ENCODE results near the gene SPSB1. TPM values are rescaled to one million over a fixed set of nuclear protein-coding genes. Genes with fewer than 3 reads are reported as not detected.

The SPSB1 gene
- total and polyA plus RNA-seq, 2 of the 4 experiments (the other 2 are of a cell fraction) = 16.7 to 19.8 TPM

DNA sequence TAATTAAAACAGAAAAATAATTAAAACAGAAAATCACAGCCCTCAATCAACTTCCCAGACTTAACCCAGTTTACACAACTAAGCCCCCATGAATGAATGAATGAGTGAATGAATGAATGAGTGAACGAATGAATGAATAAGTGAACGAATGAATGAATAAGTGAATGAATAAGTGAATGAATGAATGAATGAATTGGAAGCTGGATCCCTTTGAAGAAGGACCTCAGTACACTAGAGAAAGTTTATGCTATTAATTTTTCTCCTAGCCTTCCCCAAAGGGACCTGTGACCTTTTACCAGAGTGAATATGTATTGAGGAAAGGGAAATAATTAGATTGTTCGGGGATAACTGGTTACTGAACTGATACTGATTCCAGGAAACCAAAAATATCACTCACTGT lies 5.6 kb downstream of the SPSB1 start:
- H3K9me1 ChIP-seq (ENCODE audit: insufficient read depth, low read length) = peaks cover 49% of the 10 kb centered on the region
- H2AK9ac ChIP-seq (replicated peaks; ENCODE audit: low read depth, low read length, poor library complexity) = no peak overlapping the region
- H4K5ac ChIP-seq (ENCODE audit: low read depth, low read length) = no peak overlapping the region
- H3K9me3 ChIP-seq (ENCODE audit: control insufficient read depth, insufficient read depth, low read length) = no peaks in the 10 kb centered on the region
- H3K36me3 ChIP-seq (ENCODE audit: control insufficient read depth, insufficient read depth, low read length) = peaks cover 4% of the 10 kb centered on the region; the same call in 1 of the 2 replicates
- peaks cover 34% of the 10 kb centered on the region for H3K4me1 ChIP-seq (ENCODE audit: control insufficient read depth, insufficient read depth, low read length)
- no peak overlapping the region for H3K4me3 ChIP-seq (ENCODE audit: insufficient read depth, low read depth, low read length)
- CTCF ChIA-PET = no interaction called here
- no peak overlapping the region for H3K56ac ChIP-seq (ENCODE audit: extremely low read depth, insufficient read depth, low read length)
- no peak overlapping the region for H4K8ac ChIP-seq (ENCODE audit: low read depth in 2 of 2, low read length in 2 of 2)
- H3K23ac ChIP-seq (ENCODE audit: low read depth, low read length) = no peak overlapping the region
- no TSS peak for BruUV-seq (replicated peaks)
- H2AK5ac ChIP-seq (ENCODE audit: low read depth, low read length) = no peak overlapping the region
- no peak overlapping the region for H2AFZ ChIP-seq (replicated peaks; ENCODE audit: low read length, poor library complexity)
- POLR2A ChIA-PET (ENCODE audit: unreplicated experiment) = no interaction called here
- H3K4me2 ChIP-seq (ENCODE audit: low read depth, low read length) = no peak overlapping the region
- no peak overlapping the region for H3K9ac ChIP-seq (ENCODE audit: low read depth, low read length)
- no peak overlapping the region for H2BK20ac ChIP-seq (ENCODE audit: low read depth, low read length)
- in situ Hi-C loops (cut with MboI; ENCODE audit: low sequenced_read_pairs) = no loop called here
- no CpG with 5 or more reads among the region's 3 CpGs for WGBS, 2 experiments (ENCODE audit: extremely low coverage in 2 of 2, insufficient read length in 1 of 2)
- ATAC-seq (ENCODE audit: low read depth) = no peak
- dilution Hi-C loops (cut with HindIII; ENCODE audit: low sequenced_read_pairs, unreplicated experiment) = no loop called here
- DNase-seq = no peak
- no peaks in the 10 kb centered on the region for H3K27me3 ChIP-seq (ENCODE audit: control insufficient read depth, insufficient read depth, low read length)
- no peak overlapping the region for H4K91ac ChIP-seq (ENCODE audit: insufficient read depth, low read depth, low read length)
- H3K14ac ChIP-seq (replicated peaks; ENCODE audit: low read depth, low read length) = no peak overlapping the region
- intact Hi-C loops (cut with micrococcal nuclease) = no loop called here
- no peak overlapping the region for H2BK5ac ChIP-seq (ENCODE audit: low read depth, low read length, poor library complexity, severe bottlenecking)
- peaks cover 52 to 93% of the 10 kb centered on the region in 2 experiments for H3K79me1 ChIP-seq (ENCODE audit: low read depth in 1 of 2, low read length in 2 of 2)
- peaks cover 74% of the 10 kb centered on the region for H4K20me1 ChIP-seq (ENCODE audit: insufficient read depth, low read length)
- H3K4ac ChIP-seq (ENCODE audit: low read depth, low read length) = no peak overlapping the region
- no peak overlapping the region for H2BK15ac ChIP-seq (ENCODE audit: low read depth, low read length)
- H3K18ac ChIP-seq (ENCODE audit: low read depth, low read length) = no peak overlapping the region
- no peak overlapping the region for H2BK120ac ChIP-seq (ENCODE audit: low read depth, low read length)
- H3K27ac ChIP-seq (ENCODE audit: insufficient read depth, low read length) = no peak overlapping the region
- TF ChIP-seq POLR2A (IDR thresholded peaks at IDR 0.05; ENCODE audit: low read depth, low read length) (no peak), FOS (IDR thresholded peaks at IDR 0.05; ENCODE audit: low read depth, low read length) (no peak), MXI1 (IDR thresholded peaks at IDR 0.05; ENCODE audit: borderline replicate concordance, low read depth, low read length) (no peak), CEBPB (IDR thresholded peaks at IDR 0.05; ENCODE audit: low read depth, low read length) (no peak), SMC3 (IDR thresholded peaks at IDR 0.05; ENCODE audit: low read depth, low read length) (no peak), MAFK (IDR thresholded peaks at IDR 0.05; ENCODE audit: low read depth, low read length) (no peak), RFX5 (IDR thresholded peaks at IDR 0.05; ENCODE audit: low read depth, low read length) (no peak), CHD1 (IDR thresholded peaks at IDR 0.05; ENCODE audit: low read depth, low read length) (no peak), RCOR1 (IDR thresholded peaks at IDR 0.05; ENCODE audit: insufficient replicate concordance, low read length) (no peak), MAZ (IDR thresholded peaks at IDR 0.05; ENCODE audit: borderline replicate concordance, low read depth, low read length) (no peak), RAD21 (IDR thresholded peaks at IDR 0.05; ENCODE audit: low read length) (no peak), NFE2L2 (IDR thresholded peaks at IDR 0.05; ENCODE audit: low read depth, low read length) (no peak), BHLHE40 (IDR thresholded peaks at IDR 0.05; ENCODE audit: low read depth, low read length) (no peak)
- TF ChIP-seq, protein P1, sequence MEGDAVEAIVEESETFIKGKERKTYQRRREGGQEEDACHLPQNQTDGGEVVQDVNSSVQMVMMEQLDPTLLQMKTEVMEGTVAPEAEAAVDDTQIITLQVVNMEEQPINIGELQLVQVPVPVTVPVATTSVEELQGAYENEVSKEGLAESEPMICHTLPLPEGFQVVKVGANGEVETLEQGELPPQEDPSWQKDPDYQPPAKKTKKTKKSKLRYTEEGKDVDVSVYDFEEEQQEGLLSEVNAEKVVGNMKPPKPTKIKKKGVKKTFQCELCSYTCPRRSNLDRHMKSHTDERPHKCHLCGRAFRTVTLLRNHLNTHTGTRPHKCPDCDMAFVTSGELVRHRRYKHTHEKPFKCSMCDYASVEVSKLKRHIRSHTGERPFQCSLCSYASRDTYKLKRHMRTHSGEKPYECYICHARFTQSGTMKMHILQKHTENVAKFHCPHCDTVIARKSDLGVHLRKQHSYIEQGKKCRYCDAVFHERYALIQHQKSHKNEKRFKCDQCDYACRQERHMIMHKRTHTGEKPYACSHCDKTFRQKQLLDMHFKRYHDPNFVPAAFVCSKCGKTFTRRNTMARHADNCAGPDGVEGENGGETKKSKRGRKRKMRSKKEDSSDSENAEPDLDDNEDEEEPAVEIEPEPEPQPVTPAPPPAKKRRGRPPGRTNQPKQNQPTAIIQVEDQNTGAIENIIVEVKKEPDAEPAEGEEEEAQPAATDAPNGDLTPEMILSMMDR (conservative IDR thresholded peaks at IDR 0.05; ENCODE audit: low read depth, low read length) = no peak
- TF ChIP-seq, protein P2, sequence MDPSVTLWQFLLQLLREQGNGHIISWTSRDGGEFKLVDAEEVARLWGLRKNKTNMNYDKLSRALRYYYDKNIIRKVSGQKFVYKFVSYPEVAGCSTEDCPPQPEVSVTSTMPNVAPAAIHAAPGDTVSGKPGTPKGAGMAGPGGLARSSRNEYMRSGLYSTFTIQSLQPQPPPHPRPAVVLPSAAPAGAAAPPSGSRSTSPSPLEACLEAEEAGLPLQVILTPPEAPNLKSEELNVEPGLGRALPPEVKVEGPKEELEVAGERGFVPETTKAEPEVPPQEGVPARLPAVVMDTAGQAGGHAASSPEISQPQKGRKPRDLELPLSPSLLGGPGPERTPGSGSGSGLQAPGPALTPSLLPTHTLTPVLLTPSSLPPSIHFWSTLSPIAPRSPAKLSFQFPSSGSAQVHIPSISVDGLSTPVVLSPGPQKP (IDR thresholded peaks at IDR 0.05; ENCODE audit: borderline replicate concordance, low read depth, low read length) = no peak
- TF ChIP-seq, protein P3, sequence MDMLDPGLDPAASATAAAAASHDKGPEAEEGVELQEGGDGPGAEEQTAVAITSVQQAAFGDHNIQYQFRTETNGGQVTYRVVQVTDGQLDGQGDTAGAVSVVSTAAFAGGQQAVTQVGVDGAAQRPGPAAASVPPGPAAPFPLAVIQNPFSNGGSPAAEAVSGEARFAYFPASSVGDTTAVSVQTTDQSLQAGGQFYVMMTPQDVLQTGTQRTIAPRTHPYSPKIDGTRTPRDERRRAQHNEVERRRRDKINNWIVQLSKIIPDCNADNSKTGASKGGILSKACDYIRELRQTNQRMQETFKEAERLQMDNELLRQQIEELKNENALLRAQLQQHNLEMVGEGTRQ (IDR thresholded peaks at IDR 0.05; ENCODE audit: low read depth, low read length) = no peak

Measured in IMR-90 (cell line).